ENCODE results near the gene AFF1. TPM values are rescaled to one million over a fixed set of nuclear protein-coding genes. Genes with fewer than 3 reads are reported as not detected.
A peak's percentile ranks its signal among the peaks of the same experiment; 100 is the strongest.

The AFF1 gene
- total and polyA plus RNA-seq, 4 donors, result 7.2 to 42.8 (median 21.5) TPM

DNA sequence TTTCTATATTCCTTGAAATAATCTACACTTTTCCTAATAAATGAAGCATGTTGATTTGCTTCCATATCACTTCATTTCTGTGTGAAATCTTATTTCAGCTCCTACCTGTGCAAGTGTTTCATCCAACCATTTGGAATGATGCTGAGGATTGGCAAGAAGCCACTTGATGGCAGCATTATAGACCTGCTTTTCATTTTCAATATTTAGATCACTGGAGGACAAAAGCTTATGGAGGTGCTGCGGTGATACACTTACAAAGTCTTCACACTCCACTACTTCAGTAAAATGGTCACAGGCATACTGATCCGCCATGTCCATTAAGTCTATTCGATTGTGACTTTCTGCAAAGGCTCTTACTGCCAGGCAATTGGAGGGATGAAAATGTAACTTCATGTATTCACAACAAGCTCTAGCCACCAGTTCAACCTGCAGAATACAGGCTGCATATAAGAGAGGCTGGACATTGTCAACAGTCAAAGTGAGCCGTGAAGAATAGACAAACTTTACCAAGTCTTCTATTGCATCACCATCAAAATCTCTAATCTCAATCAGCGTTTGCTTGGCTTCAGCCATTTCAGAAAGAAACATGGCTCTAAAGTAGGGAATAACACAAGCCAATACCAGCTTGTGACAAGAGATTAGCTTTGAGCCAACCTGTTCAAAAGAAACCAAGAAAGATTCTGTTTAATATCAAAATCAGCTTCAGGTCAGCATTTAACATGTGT is 250.5 kb downstream of the AFF1 start:
- H3K9me3 ChIP-seq (ENCODE audit: control insufficient read depth in 4 of 4, low read length in 3 of 4), result no peaks in the 10 kb centered on the region
- H3K4me3 ChIP-seq (ENCODE audit: low read depth in 1 of 3, low read length in 3 of 3), result no peak overlapping the region
- TF ChIP-seq HNF4A (conservative IDR thresholded peaks at IDR 0.05), result no peak
- TF ChIP-seq, protein P1, sequence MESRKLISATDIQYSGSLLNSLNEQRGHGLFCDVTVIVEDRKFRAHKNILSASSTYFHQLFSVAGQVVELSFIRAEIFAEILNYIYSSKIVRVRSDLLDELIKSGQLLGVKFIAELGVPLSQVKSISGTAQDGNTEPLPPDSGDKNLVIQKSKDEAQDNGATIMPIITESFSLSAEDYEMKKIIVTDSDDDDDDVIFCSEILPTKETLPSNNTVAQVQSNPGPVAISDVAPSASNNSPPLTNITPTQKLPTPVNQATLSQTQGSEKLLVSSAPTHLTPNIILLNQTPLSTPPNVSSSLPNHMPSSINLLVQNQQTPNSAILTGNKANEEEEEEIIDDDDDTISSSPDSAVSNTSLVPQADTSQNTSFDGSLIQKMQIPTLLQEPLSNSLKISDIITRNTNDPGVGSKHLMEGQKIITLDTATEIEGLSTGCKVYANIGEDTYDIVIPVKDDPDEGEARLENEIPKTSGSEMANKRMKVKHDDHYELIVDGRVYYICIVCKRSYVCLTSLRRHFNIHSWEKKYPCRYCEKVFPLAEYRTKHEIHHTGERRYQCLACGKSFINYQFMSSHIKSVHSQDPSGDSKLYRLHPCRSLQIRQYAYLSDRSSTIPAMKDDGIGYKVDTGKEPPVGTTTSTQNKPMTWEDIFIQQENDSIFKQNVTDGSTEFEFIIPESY (IDR thresholded peaks at IDR 0.05), result no peak
- H3K27ac ChIP-seq (ENCODE audit: low read depth in 1 of 2, low read length in 2 of 2), result no peak overlapping the region
- H3K27me3 ChIP-seq (ENCODE audit: control insufficient read depth in 4 of 4, insufficient read depth in 4 of 4, low read length in 3 of 4), result no peaks in the 10 kb centered on the region
- H3K36me3 ChIP-seq (ENCODE audit: control insufficient read depth in 4 of 4, insufficient read depth in 3 of 4, low read depth in 1 of 4, low read length in 3 of 4), result no peaks in the 10 kb centered on the region
- H3K9ac ChIP-seq (ENCODE audit: low read depth in 1 of 2, low read length in 2 of 2), result no peak overlapping the region
- 79% methylated on average over 5 of the region's 5 CpGs for WGBS
- DNase-seq (ENCODE audit: low spot score), result no peak
- H3K4me1 ChIP-seq (ENCODE audit: control insufficient read depth in 4 of 4, insufficient read depth in 4 of 4, low read length in 3 of 4), result peaks cover 0 to 3% (median 0%) of the 10 kb centered on the region in 4 donors

DNA sequence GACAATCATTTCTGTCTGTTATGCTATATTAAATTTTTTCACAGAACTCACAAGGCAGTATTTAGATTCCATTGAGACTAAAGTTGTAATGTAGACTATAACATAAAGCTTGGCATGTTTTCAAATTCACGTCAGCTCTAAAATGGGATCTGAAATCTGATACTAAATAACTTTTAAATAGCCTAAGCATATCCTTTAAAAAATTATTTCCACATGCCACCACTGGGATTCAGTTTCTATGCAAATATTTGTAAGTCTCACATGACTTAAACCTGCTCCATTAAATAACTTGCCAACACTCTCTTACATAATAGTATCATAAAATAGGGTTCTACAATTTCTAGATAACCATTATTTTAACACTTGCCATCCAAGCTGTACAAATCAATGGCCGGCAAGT is 253.2 kb downstream of the AFF1 start:
- 50% methylated on average over 2 of the region's 2 CpGs for WGBS
- no peaks in the 10 kb centered on the region for H3K36me3 ChIP-seq (ENCODE audit: control insufficient read depth in 4 of 4, insufficient read depth in 3 of 4, low read depth in 1 of 4, low read length in 3 of 4)
- H3K4me3 ChIP-seq (ENCODE audit: low read depth in 1 of 3, low read length in 3 of 3), result no peak overlapping the region
- H3K9ac ChIP-seq (ENCODE audit: low read depth in 1 of 2, low read length in 2 of 2), result no peak overlapping the region
- H3K27me3 ChIP-seq (ENCODE audit: control insufficient read depth in 4 of 4, insufficient read depth in 4 of 4, low read length in 3 of 4), result no peaks in the 10 kb centered on the region
- H3K27ac ChIP-seq (ENCODE audit: low read depth in 1 of 2, low read length in 2 of 2), result peak overlapping the region; percentile 16 to 63
- no peaks in the 10 kb centered on the region for H3K9me3 ChIP-seq (ENCODE audit: control insufficient read depth in 4 of 4, low read length in 3 of 4)
- TF ChIP-seq HNF4A (conservative IDR thresholded peaks at IDR 0.05) (no peak), YY1 (IDR thresholded peaks at IDR 0.05) (no peak), FOXA2 (IDR thresholded peaks at IDR 0.05) (no peak)
- TF ChIP-seq, protein P2, sequence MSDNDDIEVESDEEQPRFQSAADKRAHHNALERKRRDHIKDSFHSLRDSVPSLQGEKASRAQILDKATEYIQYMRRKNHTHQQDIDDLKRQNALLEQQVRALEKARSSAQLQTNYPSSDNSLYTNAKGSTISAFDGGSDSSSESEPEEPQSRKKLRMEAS (IDR thresholded peaks at IDR 0.05), result no peak
- TF ChIP-seq, protein P3, sequence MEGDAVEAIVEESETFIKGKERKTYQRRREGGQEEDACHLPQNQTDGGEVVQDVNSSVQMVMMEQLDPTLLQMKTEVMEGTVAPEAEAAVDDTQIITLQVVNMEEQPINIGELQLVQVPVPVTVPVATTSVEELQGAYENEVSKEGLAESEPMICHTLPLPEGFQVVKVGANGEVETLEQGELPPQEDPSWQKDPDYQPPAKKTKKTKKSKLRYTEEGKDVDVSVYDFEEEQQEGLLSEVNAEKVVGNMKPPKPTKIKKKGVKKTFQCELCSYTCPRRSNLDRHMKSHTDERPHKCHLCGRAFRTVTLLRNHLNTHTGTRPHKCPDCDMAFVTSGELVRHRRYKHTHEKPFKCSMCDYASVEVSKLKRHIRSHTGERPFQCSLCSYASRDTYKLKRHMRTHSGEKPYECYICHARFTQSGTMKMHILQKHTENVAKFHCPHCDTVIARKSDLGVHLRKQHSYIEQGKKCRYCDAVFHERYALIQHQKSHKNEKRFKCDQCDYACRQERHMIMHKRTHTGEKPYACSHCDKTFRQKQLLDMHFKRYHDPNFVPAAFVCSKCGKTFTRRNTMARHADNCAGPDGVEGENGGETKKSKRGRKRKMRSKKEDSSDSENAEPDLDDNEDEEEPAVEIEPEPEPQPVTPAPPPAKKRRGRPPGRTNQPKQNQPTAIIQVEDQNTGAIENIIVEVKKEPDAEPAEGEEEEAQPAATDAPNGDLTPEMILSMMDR (IDR thresholded peaks at IDR 0.05; ENCODE audit: low read depth, low read length, missing input control), result no peak
- no peak for DNase-seq (ENCODE audit: low spot score)
- peaks cover 0 to 3% (median 0%) of the 10 kb centered on the region in 4 donors for H3K4me1 ChIP-seq (ENCODE audit: control insufficient read depth in 4 of 4, insufficient read depth in 4 of 4, low read length in 3 of 4)

DNA sequence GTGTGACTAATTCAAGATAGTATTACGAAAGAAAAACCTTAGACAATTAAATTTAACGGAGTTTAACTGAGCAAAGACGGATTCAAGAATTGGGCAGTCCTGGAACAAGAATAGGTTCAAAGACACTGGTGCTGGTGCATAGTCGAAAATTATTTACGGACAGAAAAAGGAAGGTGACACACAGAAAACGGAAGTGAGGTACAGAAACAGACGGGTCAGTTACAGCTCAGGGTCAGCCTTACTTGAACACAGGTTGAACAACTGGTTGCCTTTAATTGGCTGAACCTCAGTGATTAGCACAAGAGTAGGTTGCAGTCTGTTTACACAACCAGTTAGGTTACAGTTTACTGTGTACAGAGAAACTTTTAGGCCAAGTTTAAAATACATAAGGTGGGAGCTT is 254.1 kb downstream of the AFF1 start:
- peak overlapping the region; percentile 63 to 68 for H3K27ac ChIP-seq (ENCODE audit: low read depth in 1 of 2, low read length in 2 of 2)
- no peaks in the 10 kb centered on the region for H3K36me3 ChIP-seq (ENCODE audit: control insufficient read depth in 4 of 4, insufficient read depth in 3 of 4, low read depth in 1 of 4, low read length in 3 of 4)
- H3K4me3 ChIP-seq (ENCODE audit: low read depth in 1 of 3, low read length in 3 of 3), result peak overlapping the region in 2 of 3 donors; percentile 18 to 23
- no peak for DNase-seq (ENCODE audit: low spot score)
- H3K27me3 ChIP-seq (ENCODE audit: control insufficient read depth in 4 of 4, insufficient read depth in 4 of 4, low read length in 3 of 4), result no peaks in the 10 kb centered on the region
- no peaks in the 10 kb centered on the region for H3K9me3 ChIP-seq (ENCODE audit: control insufficient read depth in 4 of 4, low read length in 3 of 4)
- H3K4me1 ChIP-seq (ENCODE audit: control insufficient read depth in 4 of 4, insufficient read depth in 4 of 4, low read length in 3 of 4), result peaks cover 0 to 3% (median 0%) of the 10 kb centered on the region in 4 donors
- peak overlapping the region in 1 of 2 donors; percentile 83 for H3K9ac ChIP-seq (ENCODE audit: low read depth in 1 of 2, low read length in 2 of 2)
- WGBS, result 53% methylated on average over 7 of the region's 7 CpGs
- no peak for TF ChIP-seq NR2F2 (IDR thresholded peaks at IDR 0.05)
- no peak for TF ChIP-seq RAD21 (IDR thresholded peaks at IDR 0.05)
- TF ChIP-seq, protein P4, sequence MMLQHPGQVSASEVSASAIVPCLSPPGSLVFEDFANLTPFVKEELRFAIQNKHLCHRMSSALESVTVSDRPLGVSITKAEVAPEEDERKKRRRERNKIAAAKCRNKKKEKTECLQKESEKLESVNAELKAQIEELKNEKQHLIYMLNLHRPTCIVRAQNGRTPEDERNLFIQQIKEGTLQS (IDR thresholded peaks at IDR 0.05), result no peak
- TF ChIP-seq EGR1 (IDR thresholded peaks at IDR 0.05; ENCODE audit: low read depth in 2 of 2), result no peak
- TF ChIP-seq, protein P1 (IDR thresholded peaks at IDR 0.05), result peak; percentile 14
- peak; percentile 90 for TF ChIP-seq FOXA2 (IDR thresholded peaks at IDR 0.05)
- TF ChIP-seq GABPA (IDR thresholded peaks at IDR 0.05 in 1 of 2, conservative IDR thresholded peaks at IDR 0.05 in 1 of 2), result peak; percentile 73 to 91
- TF ChIP-seq SP1 (IDR thresholded peaks at IDR 0.05), result peak; percentile 79
- TF ChIP-seq FOXA1 (IDR thresholded peaks at IDR 0.05), result peak; percentile 81
- peak; percentile 34 for TF ChIP-seq YY1 (IDR thresholded peaks at IDR 0.05)
- peak; percentile 64 to 84 for TF ChIP-seq RXRA (IDR thresholded peaks at IDR 0.05)
- TF ChIP-seq, protein P5, sequence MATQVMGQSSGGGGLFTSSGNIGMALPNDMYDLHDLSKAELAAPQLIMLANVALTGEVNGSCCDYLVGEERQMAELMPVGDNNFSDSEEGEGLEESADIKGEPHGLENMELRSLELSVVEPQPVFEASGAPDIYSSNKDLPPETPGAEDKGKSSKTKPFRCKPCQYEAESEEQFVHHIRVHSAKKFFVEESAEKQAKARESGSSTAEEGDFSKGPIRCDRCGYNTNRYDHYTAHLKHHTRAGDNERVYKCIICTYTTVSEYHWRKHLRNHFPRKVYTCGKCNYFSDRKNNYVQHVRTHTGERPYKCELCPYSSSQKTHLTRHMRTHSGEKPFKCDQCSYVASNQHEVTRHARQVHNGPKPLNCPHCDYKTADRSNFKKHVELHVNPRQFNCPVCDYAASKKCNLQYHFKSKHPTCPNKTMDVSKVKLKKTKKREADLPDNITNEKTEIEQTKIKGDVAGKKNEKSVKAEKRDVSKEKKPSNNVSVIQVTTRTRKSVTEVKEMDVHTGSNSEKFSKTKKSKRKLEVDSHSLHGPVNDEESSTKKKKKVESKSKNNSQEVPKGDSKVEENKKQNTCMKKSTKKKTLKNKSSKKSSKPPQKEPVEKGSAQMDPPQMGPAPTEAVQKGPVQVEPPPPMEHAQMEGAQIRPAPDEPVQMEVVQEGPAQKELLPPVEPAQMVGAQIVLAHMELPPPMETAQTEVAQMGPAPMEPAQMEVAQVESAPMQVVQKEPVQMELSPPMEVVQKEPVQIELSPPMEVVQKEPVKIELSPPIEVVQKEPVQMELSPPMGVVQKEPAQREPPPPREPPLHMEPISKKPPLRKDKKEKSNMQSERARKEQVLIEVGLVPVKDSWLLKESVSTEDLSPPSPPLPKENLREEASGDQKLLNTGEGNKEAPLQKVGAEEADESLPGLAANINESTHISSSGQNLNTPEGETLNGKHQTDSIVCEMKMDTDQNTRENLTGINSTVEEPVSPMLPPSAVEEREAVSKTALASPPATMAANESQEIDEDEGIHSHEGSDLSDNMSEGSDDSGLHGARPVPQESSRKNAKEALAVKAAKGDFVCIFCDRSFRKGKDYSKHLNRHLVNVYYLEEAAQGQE (IDR thresholded peaks at IDR 0.05), result peak; percentile 65
- TF ChIP-seq TAF1 (conservative IDR thresholded peaks at IDR 0.05), result no peak
- peak in 1 of 2 donors; percentile 45 for TF ChIP-seq JUND (IDR thresholded peaks at IDR 0.05)

All from liver (tissue), 9 donors.